HFFc6 (cell line): ENCODE data around the gene LRRC18. TPM values are rescaled to one million over a fixed set of nuclear protein-coding genes. Genes with fewer than 3 reads are reported as not detected.

Experiments
- DNase-seq: peaks from one replicate; pipeline ENCODE4 v3.0.0-alpha.2; 2018
- H3K27ac Mint-ChIP-seq: 2 replicates; pipeline ENCODE4 v1.8.0; 2020; ENCODE audit warnings: mild to moderate bottlenecking, mixed read lengths
- H3K27me3 Mint-ChIP-seq: 2 replicates; pipeline ENCODE4 v1.8.0; 2021; ENCODE audit warnings: mild to moderate bottlenecking, moderate library complexity, mixed read lengths; ENCODE audit not compliant: insufficient read depth
- H3K36me3 Mint-ChIP-seq: 2 replicates; pipeline ENCODE4 v1.8.0; 2021; ENCODE audit warnings: low read depth, mixed read lengths
- H3K4me1 Mint-ChIP-seq: 2 replicates; pipeline ENCODE4 v1.8.0; 2020; ENCODE audit warnings: low read depth, mixed read lengths
- H3K4me3 Mint-ChIP-seq: 2 replicates; pipeline ENCODE4 v1.8.0; 2020; ENCODE audit warnings: mild to moderate bottlenecking, moderate library complexity, mixed read lengths
- H3K9me3 Mint-ChIP-seq: 2 replicates; pipeline ENCODE4 v1.8.0; 2020; ENCODE audit warnings: mild to moderate bottlenecking, mixed read lengths
- CTCF ChIP-seq: fragments of 200-600 bp; sonication (generic); IDR thresholded peaks from 2 replicates; pipeline ENCODE4 v1.5.0; 2021; ENCODE audit warnings: antibody characterized with exemption, mild to moderate bottlenecking
- total RNA-seq, 6 experiments: library from RNA; stranded (reverse); fragmentation: NEBNext Ultra II Directional; extraction: Animal tissue kit (Norgen Biotek cat#: 25700); gene quantifications; 2 replicates in 1 of 6; 3 replicates in 5 of 6; pipeline ENCODE4 v1.2.3, GENCODE V29; 2021

The LRRC18 gene
- total RNA-seq, 6 experiments from 2014 or later, result not detected

GRCh38 chr10:48885376-48885775 is 54.3 kb downstream of the LRRC18 start:
- peak; percentile 43 for TF ChIP-seq CTCF
- DNase-seq, result no peak
- Mint-ChIP-seq H3K36me3 (no peaks in the 10 kb centered on the region), H3K4me1 (no peaks in the 10 kb centered on the region), H3K27ac (no peak overlapping the region), H3K9me3 (no peaks in the 10 kb centered on the region), H3K4me3 (no peak overlapping the region), H3K27me3 (peaks cover 11% of the 10 kb centered on the region)

- Mint-ChIP-seq H3K36me3 (no peaks in the 10 kb centered on the region), H3K27me3 (peaks cover 12% of the 10 kb centered on the region), H3K27ac (no peak overlapping the region), H3K4me3 (no peak overlapping the region), H3K9me3 (no peaks in the 10 kb centered on the region), H3K4me1 (no peaks in the 10 kb centered on the region)
- no peak for DNase-seq
- TF ChIP-seq CTCF, result no peak
Measured at GRCh38 chr10:48884179-48885045, 55.2 kb downstream of the LRRC18 start.

GRCh38 chr10:48883701-48884100 is 55.9 kb downstream of the LRRC18 start:
- Mint-ChIP-seq H3K27me3 (peaks cover 13% of the 10 kb centered on the region), H3K4me1 (no peaks in the 10 kb centered on the region), H3K4me3 (no peak overlapping the region), H3K9me3 (no peaks in the 10 kb centered on the region), H3K36me3 (no peaks in the 10 kb centered on the region), H3K27ac (no peak overlapping the region)
- no peak for TF ChIP-seq CTCF
- DNase-seq, result no peak

GRCh38 chr10:48882881-48883280 is 56.8 kb downstream of the LRRC18 start:
- H3K4me1 Mint-ChIP-seq, result no peaks in the 10 kb centered on the region
- no peak for DNase-seq
- H3K27me3 Mint-ChIP-seq, result peaks cover 16% of the 10 kb centered on the region
- H3K27ac Mint-ChIP-seq, result no peak overlapping the region
- TF ChIP-seq CTCF, result no peak
- no peaks in the 10 kb centered on the region for H3K36me3 Mint-ChIP-seq
- H3K9me3 Mint-ChIP-seq, result no peaks in the 10 kb centered on the region
- no peak overlapping the region for H3K4me3 Mint-ChIP-seq

GRCh38 chr10:48881937-48882336 is 57.7 kb downstream of the LRRC18 start:
- H3K27ac Mint-ChIP-seq, result no peak overlapping the region
- H3K36me3 Mint-ChIP-seq, result no peaks in the 10 kb centered on the region
- peaks cover 14% of the 10 kb centered on the region for H3K27me3 Mint-ChIP-seq
- DNase-seq, result no peak
- H3K4me3 Mint-ChIP-seq, result no peak overlapping the region
- no peaks in the 10 kb centered on the region for H3K4me1 Mint-ChIP-seq
- no peaks in the 10 kb centered on the region for H3K9me3 Mint-ChIP-seq
- TF ChIP-seq CTCF, result no peak
